Mesothelial cell of epicardium (in vitro differentiated cells): Measurements from ENCODE around the gene MMP11. TPM values are rescaled to one million over a fixed set of nuclear protein-coding genes. Genes with fewer than 3 reads are reported as not detected.
A peak's percentile ranks its signal among the peaks of the same experiment; 100 is the strongest.

Experiments used
- DNase-seq, 2 experiments: peaks; one replicate each; pipeline ENCODE4 v3.0.0; 2021; ENCODE audit warnings: low spot score in 2 of 2; ENCODE audit not compliant: unreplicated experiment in 2 of 2
- H3K27ac Mint-ChIP-seq: 2 replicates; pipeline ENCODE4 v1.8.0; 2021; ENCODE audit warnings: mixed read lengths
- H3K27me3 Mint-ChIP-seq: 2 replicates; pipeline ENCODE4 v1.8.0; 2021; ENCODE audit warnings: low read depth, mixed read lengths
- H3K36me3 Mint-ChIP-seq: 2 replicates; pipeline ENCODE4 v1.8.0; 2021; ENCODE audit warnings: mixed read lengths
- H3K4me1 Mint-ChIP-seq: 2 replicates; pipeline ENCODE4 v1.8.0; 2021; ENCODE audit warnings: mixed read lengths
- H3K4me3 Mint-ChIP-seq: 2 replicates; pipeline ENCODE4 v1.8.0; 2021; ENCODE audit warnings: mild to moderate bottlenecking, moderate library complexity, mixed read lengths
- H3K9me3 Mint-ChIP-seq: 2 replicates; pipeline ENCODE4 v1.8.0; 2021; ENCODE audit warnings: mixed read lengths
- total RNA-seq: library from RNA; stranded (reverse); gene quantifications from 3 replicates; pipeline ENCODE4 v1.2.1, GENCODE V29; 2021
- TF ChIP-seq, protein P1 (sequence below): fragments of 200-600 bp; sonication (generic); IDR thresholded peaks from one replicate; pipeline ENCODE4 v1.5.0; 2021; ENCODE audit warnings: antibody characterized with exemption; ENCODE audit not compliant: unreplicated experiment

Gene MMP11
- total RNA-seq, 1 donor from 2014 or later, result 566 TPM

DNA sequence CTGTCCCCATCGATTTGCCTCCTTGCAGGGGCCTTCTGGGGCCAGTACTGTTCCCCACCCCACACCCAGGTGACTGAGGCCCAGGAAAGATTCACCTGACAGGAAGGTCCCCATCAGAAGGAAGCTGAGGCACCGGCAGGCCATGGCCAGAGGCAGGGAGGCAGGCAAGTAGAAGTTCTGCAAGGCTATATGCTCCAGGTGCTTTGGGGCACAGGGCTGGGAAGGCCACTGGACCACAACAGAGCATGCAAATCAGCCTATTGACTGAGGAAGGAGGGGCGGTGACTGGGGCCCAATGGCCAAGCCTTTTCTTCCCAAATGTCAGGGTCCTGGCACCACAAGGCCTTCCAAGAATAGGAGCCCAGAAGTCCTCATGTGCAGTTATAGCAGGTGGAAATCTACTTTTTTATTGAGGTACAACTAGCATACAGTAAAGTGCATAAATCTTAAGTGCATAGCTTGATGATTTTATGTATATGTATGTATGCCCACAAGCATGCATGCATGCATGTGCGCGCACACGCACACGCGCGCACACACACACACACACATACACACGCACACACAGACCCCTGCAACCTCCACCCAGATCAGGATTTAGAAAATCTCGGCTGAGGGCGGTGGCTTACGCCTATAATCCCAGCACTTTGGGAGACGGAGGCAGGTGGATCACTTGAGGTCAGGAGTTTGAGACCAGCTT, 18.3 kb upstream of the MMP11 start, which contains the start of gene VPREB3:
Gene VPREB3 (minus strand): TSS at position 206 of the 700 bp plus-strand sequence. CDS start 62 bp downstream, at position 144.
- TF ChIP-seq, protein P1, sequence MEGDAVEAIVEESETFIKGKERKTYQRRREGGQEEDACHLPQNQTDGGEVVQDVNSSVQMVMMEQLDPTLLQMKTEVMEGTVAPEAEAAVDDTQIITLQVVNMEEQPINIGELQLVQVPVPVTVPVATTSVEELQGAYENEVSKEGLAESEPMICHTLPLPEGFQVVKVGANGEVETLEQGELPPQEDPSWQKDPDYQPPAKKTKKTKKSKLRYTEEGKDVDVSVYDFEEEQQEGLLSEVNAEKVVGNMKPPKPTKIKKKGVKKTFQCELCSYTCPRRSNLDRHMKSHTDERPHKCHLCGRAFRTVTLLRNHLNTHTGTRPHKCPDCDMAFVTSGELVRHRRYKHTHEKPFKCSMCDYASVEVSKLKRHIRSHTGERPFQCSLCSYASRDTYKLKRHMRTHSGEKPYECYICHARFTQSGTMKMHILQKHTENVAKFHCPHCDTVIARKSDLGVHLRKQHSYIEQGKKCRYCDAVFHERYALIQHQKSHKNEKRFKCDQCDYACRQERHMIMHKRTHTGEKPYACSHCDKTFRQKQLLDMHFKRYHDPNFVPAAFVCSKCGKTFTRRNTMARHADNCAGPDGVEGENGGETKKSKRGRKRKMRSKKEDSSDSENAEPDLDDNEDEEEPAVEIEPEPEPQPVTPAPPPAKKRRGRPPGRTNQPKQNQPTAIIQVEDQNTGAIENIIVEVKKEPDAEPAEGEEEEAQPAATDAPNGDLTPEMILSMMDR, result no peak
- Mint-ChIP-seq H3K4me3 (peak within 1 kb of the TSS; percentile 13), H3K4me1 (peaks cover 18% of the 10 kb centered on the region), H3K9me3 (no peaks in the 10 kb centered on the region), H3K27me3 (no peaks in the 10 kb centered on the region), H3K27ac (peak within 1 kb of the TSS; percentile 9), H3K36me3 (no peaks in the 10 kb centered on the region)
- no peak for DNase-seq

GRCh38 chr22:23754980-23755636, 17.5 kb upstream of the MMP11 start:
- no peak overlapping the region for H3K27ac Mint-ChIP-seq
- H3K36me3 Mint-ChIP-seq, result no peaks in the 10 kb centered on the region
- no peaks in the 10 kb centered on the region for H3K9me3 Mint-ChIP-seq
- no peak for DNase-seq
- TF ChIP-seq, protein P1, result no peak
- H3K4me3 Mint-ChIP-seq, result no peak overlapping the region
- no peaks in the 10 kb centered on the region for H3K27me3 Mint-ChIP-seq
- peaks cover 12% of the 10 kb centered on the region for H3K4me1 Mint-ChIP-seq

GRCh38 chr22:23755711-23756110, 16.9 kb upstream of the MMP11 start:
- Mint-ChIP-seq H3K27ac (no peak overlapping the region), H3K27me3 (no peaks in the 10 kb centered on the region), H3K9me3 (no peaks in the 10 kb centered on the region), H3K36me3 (no peaks in the 10 kb centered on the region), H3K4me1 (peaks cover 7% of the 10 kb centered on the region), H3K4me3 (no peak overlapping the region)
- TF ChIP-seq, protein P1, result no peak
- no peak for DNase-seq

GRCh38 chr22:23756891-23757290, 15.8 kb upstream of the MMP11 start:
- DNase-seq, result no peak
- Mint-ChIP-seq H3K4me1 (peaks cover 4% of the 10 kb centered on the region), H3K27me3 (no peaks in the 10 kb centered on the region), H3K36me3 (no peaks in the 10 kb centered on the region), H3K27ac (no peak overlapping the region), H3K9me3 (no peaks in the 10 kb centered on the region), H3K4me3 (no peak overlapping the region)
- TF ChIP-seq, protein P1, result no peak

DNA sequence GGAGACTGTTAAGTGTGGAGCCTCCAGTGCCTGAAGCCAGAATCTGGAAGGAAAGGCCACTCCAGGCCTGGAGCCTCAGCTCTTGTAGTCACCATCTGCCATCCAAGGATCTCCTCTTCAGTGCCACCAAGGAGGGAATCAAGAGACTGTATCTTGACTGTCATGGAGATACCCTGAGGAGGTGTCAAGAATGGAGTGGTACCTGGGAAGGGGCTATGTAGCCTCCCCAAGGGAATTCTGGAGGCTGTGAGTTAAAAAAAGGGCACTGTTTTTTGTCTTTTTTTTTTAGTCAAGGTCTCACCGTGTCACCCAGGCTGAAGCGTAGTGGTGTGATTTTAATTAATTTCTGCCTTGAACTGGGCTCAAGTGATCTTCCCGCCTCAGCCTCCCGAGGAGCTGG, 13.1 kb upstream of the MMP11 start:
- Mint-ChIP-seq H3K4me3 (no peak overlapping the region), H3K9me3 (no peaks in the 10 kb centered on the region), H3K4me1 (peaks cover 11% of the 10 kb centered on the region), H3K36me3 (no peaks in the 10 kb centered on the region), H3K27me3 (no peaks in the 10 kb centered on the region), H3K27ac (no peak overlapping the region)
- TF ChIP-seq, protein P1, result no peak
- DNase-seq, result no peak
